Uterine smooth muscle cell (primary cell): ENCODE measurements around the gene UTP14C. TPM values are rescaled to one million over a fixed set of nuclear protein-coding genes. Genes with fewer than 3 reads are reported as not detected.

Source experiments
- total RNA-seq: library from RNA; depleted of rRNA; stranded (reverse); fragments of >200 nt; gene quantifications from 2 replicates; pipeline ENCODE4 v1.2.3, GENCODE V29; 2014

The UTP14C gene, protein sequence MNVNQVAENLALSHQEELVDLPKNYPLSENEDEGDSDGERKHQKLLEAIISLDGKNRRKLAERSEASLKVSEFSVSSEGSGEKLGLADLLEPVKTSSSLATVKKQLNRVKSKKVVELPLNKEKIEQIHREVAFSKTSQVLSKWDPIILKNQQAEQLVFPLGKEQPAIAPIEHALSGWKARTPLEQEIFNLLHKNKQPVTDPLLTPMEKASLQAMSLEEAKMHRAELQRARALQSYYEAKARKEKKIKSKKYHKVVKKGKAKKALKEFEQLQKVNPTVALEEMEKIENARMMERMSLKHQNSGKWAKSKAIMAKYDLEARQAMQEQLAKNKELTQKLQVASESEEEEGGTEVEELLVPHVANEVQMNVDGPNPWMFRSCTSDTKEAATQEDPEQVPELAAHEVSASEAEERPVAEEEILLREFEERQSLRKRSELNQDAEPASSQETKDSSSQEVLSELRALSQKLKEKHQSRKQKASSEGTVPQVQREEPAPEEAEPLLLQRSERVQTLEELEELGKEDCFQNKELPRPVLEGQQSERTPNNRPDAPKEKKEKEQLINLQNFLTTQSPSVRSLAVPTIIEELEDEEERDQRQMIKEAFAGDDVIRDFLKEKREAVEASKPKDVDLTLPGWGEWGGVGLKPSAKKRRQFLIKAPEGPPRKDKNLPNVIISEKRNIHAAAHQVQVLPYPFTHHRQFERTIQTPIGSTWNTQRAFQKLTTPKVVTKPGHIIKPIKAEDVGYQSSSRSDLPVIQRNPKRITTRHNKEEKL
- total RNA-seq = 14.8 and 20.6 TPM in 2 replicates

DNA sequence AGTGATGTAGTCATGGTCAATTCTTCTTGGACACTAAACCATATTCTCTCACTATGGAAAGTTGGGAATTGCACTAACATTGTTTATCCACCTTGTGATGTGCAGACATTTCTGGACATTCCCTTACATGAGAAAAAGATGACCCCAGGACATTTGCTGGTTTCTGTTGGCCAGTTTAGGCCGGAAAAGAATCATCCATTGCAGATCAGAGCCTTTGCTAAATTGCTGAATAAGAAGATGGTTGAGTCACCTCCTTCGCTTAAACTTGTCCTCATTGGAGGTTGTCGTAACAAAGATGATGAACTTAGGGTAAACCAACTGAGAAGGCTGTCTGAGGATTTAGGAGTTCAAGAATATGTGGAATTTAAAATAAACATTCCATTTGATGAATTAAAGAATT lies at the start of gene UTP14C:
TSS of gene UTP14C (plus strand) at position 211 of the 400 bp plus-strand sequence. CDS start 4,114 bp downstream, outside the sequence.

DNA sequence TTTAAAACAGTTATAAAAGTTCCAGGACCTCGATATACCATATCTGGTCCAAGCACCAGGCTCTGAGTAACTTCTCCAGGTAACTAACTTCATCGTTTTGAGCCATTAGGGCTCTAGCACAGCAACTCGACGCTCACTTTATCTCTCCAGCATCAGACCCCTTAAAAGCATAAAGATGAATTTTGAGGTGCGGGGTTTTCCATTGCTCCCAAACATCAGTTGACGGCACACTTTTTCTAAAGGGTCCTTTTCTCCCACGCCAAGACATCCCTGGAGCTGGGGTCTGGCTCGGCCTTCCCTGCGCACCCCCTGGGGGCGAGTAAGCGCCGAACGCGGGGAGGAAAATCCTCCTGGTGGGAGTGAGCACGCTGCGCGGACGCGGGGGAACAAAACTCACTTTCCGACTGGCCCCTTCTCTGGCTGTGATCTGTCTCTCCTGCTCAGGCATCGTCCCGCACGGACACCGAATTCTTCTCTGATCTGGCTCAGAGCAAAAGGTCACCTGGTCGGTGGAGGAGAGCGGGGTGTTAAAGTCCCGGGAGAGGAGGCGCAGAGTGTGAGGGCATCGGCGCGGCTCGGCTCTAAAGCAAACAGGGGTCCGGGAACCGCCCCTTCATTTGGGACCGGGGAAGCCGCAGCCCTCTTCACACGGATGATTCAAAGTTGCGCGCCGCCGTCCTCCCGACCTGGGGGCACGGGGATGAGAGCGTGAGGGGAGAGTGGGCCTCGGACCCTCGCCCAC lies 13.4 kb upstream of the UTP14C start, which contains the start of gene ATP7B:
TSS of gene ATP7B (minus strand) at position 561 of the 742 bp plus-strand sequence. CDS start at position 448, 113 bp downstream.

DNA sequence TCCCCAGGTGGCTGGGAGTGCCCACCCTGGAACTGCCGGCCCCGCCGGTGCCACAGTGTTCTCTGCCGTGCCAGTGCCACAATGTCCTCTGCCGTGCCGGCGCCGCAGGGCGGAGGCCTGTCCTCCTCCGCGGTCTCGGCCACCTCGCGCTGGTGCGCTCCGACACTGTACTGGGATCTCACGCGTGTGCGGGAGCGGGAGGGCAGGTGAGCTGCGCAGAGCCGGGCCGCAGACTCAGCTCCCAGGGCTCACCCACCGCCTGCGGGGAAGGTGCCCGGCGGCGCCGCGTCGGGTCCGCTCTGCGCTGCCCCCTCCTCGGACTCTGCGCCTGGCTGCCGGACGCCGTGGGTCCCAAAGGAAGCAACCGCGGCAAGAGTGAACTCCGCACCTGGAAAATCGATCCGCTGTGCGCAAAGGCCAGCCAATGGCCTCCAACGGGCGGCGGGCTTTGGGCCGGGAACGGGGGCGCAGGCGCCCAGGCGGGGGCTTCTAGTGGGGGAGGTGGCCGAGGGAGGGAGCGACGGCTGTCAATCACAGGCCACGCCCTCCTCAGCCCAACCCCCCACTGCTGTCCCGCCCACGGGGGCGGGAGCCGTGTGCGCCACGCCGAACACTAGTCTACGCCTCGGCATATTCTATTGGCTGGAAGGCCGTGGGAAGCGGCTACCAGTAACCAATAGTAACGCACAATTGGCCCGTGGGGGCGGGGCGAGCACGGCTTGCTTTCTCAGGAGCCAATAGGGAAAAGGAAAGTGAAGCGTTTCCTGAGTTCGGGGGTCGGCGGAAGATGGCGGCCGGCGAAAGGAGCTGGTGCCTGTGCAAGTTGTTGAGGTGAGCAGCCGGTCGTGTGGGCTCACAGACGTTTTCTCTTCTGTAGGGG lies 12.6 kb upstream of the UTP14C start, which contains the start of gene ALG11:
TSS of gene ALG11 (plus strand) at position 767 of the 880 bp plus-strand sequence. CDS start at position 788, 21 bp downstream.

Other genes starting within 250 kb of the UTP14C start
- 2.4 and 3.0 TPM in 2 replicates for gene DHRS12, start 220.5 kb upstream of the UTP14C start, total RNA-seq
- not detected in 2 replicates for gene TMEM272, start 179.5 kb upstream of the UTP14C start, total RNA-seq
- not detected in 2 replicates for gene CCDC70, start 162.7 kb upstream of the UTP14C start, total RNA-seq
- gene ATP7B, start 13.2 kb upstream of the UTP14C start, total RNA-seq = 2.3 and 4.1 TPM in 2 replicates
- 32.5 and 37.7 TPM in 2 replicates for gene ALG11, start 12.3 kb upstream of the UTP14C start, total RNA-seq
- 0.11 and 0.12 TPM in 2 replicates for gene NEK5, start 104.4 kb downstream of the UTP14C start, total RNA-seq
- 9.2 and 16.8 TPM in 2 replicates for gene NEK3, start 134.9 kb downstream of the UTP14C start, total RNA-seq